ENCODE results near the gene PGR.

Gene PGR

DNA sequence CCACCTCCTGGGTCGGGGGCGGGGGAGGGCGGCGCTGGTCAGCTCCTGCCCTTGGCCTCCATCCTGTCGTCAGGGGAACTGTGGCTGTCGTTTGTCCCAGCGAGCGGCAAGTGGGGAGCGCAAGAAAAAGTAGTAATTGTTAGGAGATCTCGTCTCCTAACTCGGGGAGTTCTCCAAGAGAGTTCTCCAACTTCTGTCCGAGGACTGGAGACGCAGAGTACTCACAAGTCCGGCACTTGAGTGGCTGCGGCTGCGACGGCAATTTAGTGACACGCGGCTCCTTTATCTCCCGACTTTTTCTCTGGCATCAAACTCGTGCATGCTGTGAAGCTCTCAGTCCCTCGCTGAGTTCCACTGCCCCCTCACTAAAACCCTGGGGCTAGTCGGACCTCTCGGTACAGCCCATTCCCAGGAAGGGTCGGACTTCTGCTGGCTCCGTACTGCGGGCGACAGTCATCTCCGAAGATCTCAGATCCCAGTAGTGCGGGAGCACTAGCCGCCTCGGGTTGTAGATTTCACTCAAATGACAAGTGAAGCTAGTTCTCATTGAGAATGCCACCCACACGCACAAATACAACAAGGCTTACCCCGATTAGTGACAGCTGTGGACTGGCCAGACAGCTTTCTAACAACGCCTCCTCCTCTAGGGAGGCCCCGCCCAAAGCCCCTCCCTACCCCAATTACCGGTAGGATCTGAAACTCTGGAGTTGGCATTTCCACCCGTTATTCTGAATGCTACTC, at the start of gene PGR:
Gene PGR, minus strand, starts transcription at position 611 of the 741 bp plus-strand sequence. CDS start 743 bp downstream, outside the sequence.
- Histone ChIP-seq H3K36me3 (ENCODE audit: insufficient read depth, low read length) (no peaks in the 10 kb centered on the region), H2AFZ (ENCODE audit: low read depth, low read length) (peak within 1 kb of the TSS; percentile 92), H3K9me3 (ENCODE audit: low read length) (no peaks in the 10 kb centered on the region), H3K4me3 (ENCODE audit: low read length) (no peak within 1 kb of the TSS), H3K4me1 (ENCODE audit: insufficient read depth, low read length) (peaks cover 6% of the 10 kb centered on the region), H3K27me3 (ENCODE audit: insufficient read depth, low read length) (peaks cover 75% of the 10 kb centered on the region)

DNA sequence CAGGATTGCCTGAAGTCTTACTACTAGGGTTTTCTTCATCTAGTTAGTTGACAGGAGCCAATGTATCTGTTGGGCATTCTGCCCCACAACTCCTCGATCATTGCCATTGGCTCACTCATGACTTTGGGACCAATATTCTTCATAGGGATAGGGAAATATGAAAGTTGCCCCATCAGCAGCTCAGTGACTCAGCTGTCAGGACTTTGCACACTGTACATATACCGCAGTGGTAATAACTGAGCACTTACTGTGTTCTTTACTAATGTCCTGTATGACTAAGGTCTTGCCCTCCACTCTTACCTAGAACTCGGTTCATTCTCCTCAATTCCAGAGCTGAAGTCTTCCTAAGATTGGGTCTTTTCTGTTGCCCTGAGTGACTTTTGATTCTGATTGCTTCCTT, 46.8 kb upstream of the PGR start:
- Histone ChIP-seq H2AFZ (ENCODE audit: low read depth, low read length) (no peak overlapping the region), H3K4me1 (ENCODE audit: insufficient read depth, low read length) (no peaks in the 10 kb centered on the region), H3K9me3 (ENCODE audit: low read length) (no peaks in the 10 kb centered on the region), H3K36me3 (ENCODE audit: insufficient read depth, low read length) (no peaks in the 10 kb centered on the region), H3K4me3 (ENCODE audit: low read length) (no peak overlapping the region), H3K27me3 (ENCODE audit: insufficient read depth, low read length) (no peaks in the 10 kb centered on the region)

DNA sequence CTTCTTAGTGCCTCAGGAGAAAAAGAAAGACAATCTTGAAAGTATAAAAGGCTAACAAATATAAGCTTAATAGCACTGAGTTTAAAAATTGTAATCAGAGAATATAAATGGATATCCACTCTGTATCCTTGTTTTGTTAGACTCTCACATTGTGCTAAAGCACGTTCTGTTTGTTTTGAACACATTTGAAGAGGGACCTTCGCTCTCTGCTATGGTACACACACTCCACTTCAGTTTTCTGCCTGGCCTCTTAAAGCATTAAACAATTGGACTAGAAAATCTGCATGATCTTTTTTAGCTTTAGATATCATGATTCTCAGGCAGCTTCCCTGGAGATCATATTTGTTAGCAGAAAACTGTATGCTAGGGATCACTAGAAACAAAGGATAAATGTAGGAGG, 40.3 kb upstream of the PGR start:
- H3K36me3 ChIP-seq (ENCODE audit: insufficient read depth, low read length) = no peaks in the 10 kb centered on the region
- H3K27me3 ChIP-seq (ENCODE audit: insufficient read depth, low read length) = no peaks in the 10 kb centered on the region
- no peak overlapping the region for H3K4me3 ChIP-seq (ENCODE audit: low read length)
- no peaks in the 10 kb centered on the region for H3K9me3 ChIP-seq (ENCODE audit: low read length)
- no peaks in the 10 kb centered on the region for H3K4me1 ChIP-seq (ENCODE audit: insufficient read depth, low read length)
- no peak overlapping the region for H2AFZ ChIP-seq (ENCODE audit: low read depth, low read length)

DNA sequence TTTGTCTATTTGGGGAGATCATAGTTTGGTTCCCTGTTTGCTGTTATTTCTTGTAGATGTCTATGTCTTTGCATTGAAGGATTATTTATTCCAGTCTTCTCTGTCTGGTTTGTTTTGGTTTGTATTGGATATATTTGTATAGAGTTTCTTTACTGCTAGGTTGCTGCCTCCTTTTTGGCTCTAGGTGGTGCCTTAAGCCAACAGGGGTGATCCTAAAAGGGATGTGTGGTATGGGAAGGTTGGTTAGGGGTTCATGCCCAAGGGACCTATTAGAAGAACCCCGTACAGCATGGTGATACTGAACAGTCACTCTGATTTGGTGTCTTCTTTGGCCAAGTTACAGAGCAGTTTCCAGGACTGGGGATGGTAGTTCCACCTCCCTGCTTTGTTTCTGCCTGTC, 36.4 kb upstream of the PGR start:
- Histone ChIP-seq H2AFZ (ENCODE audit: low read depth, low read length) (no peak overlapping the region), H3K4me1 (ENCODE audit: insufficient read depth, low read length) (no peaks in the 10 kb centered on the region), H3K4me3 (ENCODE audit: low read length) (no peak overlapping the region), H3K36me3 (ENCODE audit: insufficient read depth, low read length) (no peaks in the 10 kb centered on the region), H3K27me3 (ENCODE audit: insufficient read depth, low read length) (no peaks in the 10 kb centered on the region), H3K9me3 (ENCODE audit: low read length) (no peaks in the 10 kb centered on the region)

DNA sequence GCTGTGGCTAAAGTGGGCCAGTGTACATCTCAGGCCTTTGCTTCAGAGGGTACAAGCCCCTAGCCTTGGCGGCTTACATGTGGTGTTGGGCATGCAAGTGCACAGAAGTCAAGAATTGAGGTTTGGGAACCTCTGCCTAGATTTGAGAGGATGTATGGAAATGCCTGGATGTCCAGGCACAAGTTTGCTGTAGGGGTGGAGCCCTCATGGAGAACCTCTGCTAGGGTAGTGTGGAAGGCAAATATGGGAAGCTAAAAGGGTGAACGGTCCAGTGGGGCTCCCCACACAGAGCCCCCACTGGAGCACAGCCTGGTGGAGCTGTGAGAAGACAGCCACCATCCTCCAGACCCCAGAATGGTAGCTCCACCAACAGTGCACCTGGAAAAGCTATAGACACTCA, 28.5 kb upstream of the PGR start:
- no peak overlapping the region for H3K4me3 ChIP-seq (ENCODE audit: low read length)
- no peaks in the 10 kb centered on the region for H3K4me1 ChIP-seq (ENCODE audit: insufficient read depth, low read length)
- no peaks in the 10 kb centered on the region for H3K36me3 ChIP-seq (ENCODE audit: insufficient read depth, low read length)
- no peaks in the 10 kb centered on the region for H3K27me3 ChIP-seq (ENCODE audit: insufficient read depth, low read length)
- H2AFZ ChIP-seq (ENCODE audit: low read depth, low read length) = no peak overlapping the region
- no peaks in the 10 kb centered on the region for H3K9me3 ChIP-seq (ENCODE audit: low read length)

GRCh38 chr11:101138245-101138930, 8.8 kb upstream of the PGR start:
- Histone ChIP-seq H3K36me3 (ENCODE audit: insufficient read depth, low read length) (no peaks in the 10 kb centered on the region), H3K4me1 (ENCODE audit: insufficient read depth, low read length) (no peaks in the 10 kb centered on the region), H3K4me3 (ENCODE audit: low read length) (no peak overlapping the region), H3K9me3 (ENCODE audit: low read length) (no peaks in the 10 kb centered on the region), H2AFZ (ENCODE audit: low read depth, low read length) (no peak overlapping the region), H3K27me3 (ENCODE audit: insufficient read depth, low read length) (no peaks in the 10 kb centered on the region)

DNA sequence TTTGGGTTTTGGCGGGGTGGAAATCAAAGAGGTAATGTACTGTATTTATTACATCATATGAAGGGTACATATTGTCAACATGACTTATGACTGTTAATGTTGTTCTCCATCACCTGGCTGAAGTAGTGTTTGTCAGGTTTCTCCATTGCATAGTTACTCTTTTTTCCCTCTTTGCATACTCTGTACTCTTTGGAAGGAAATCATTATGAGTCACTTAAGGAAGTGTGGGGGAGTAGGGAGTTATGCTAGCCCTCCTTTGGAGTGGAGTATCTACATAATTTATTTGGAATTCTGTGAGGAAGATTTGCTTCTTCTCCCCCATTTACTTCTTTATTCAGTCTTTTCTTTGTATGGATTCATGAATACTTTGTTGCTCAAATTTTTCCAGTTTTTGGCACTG, 3.6 kb upstream of the PGR start:
- Histone ChIP-seq H3K4me1 (ENCODE audit: insufficient read depth, low read length) (no peaks in the 10 kb centered on the region), H3K4me3 (ENCODE audit: low read length) (no peak overlapping the region), H3K36me3 (ENCODE audit: insufficient read depth, low read length) (no peaks in the 10 kb centered on the region), H3K9me3 (ENCODE audit: low read length) (no peaks in the 10 kb centered on the region), H2AFZ (ENCODE audit: low read depth, low read length) (no peak overlapping the region), H3K27me3 (ENCODE audit: insufficient read depth, low read length) (peaks cover 42% of the 10 kb centered on the region)

DNA sequence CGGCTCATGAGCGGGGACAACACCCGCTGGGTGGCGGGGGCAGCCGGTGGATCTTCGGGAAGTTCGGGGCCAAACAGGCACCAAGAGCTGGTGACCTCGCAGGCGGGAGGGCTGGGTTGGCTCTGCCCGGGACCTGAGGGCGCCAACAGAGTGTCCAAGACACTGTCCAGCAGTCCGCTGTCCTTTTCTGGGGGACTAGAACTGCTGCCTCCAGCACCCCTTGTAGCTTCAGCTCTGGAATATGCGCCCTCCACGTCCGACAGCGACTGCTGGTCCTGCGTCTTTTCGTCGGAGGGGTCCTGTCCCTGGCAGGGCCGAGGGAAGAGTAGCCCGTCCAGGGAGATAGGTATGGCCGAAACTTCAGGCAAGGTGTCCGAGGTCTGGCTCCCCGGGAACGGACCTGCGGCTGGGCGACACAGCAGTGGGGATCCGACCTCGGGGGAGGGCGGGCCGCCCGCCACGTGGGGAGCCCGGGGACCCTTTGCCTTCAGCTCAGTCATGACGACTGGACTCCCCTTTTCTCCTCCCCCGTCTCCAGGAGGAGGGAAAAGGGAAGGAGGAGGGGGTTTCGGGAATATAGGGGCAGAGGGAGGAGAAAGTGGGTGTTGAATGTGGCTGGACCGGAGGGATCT, 926 bp downstream of the PGR start:
- Histone ChIP-seq H3K4me1 (ENCODE audit: insufficient read depth, low read length) (peaks cover 6% of the 10 kb centered on the region), H3K36me3 (ENCODE audit: insufficient read depth, low read length) (no peaks in the 10 kb centered on the region), H3K9me3 (ENCODE audit: low read length) (no peaks in the 10 kb centered on the region), H3K4me3 (ENCODE audit: low read length) (no peak overlapping the region), H3K27me3 (ENCODE audit: insufficient read depth, low read length) (peaks cover 75% of the 10 kb centered on the region), H2AFZ (ENCODE audit: low read depth, low read length) (peak overlapping the region; percentile 92)

GRCh38 chr11:101127699-101128570, 1.7 kb downstream of the PGR start:
- Histone ChIP-seq H3K36me3 (ENCODE audit: insufficient read depth, low read length) (no peaks in the 10 kb centered on the region), H2AFZ (ENCODE audit: low read depth, low read length) (peak overlapping the region; percentile 92), H3K4me1 (ENCODE audit: insufficient read depth, low read length) (peaks cover 6% of the 10 kb centered on the region), H3K27me3 (ENCODE audit: insufficient read depth, low read length) (peaks cover 80% of the 10 kb centered on the region), H3K9me3 (ENCODE audit: low read length) (no peaks in the 10 kb centered on the region), H3K4me3 (ENCODE audit: low read length) (no peak overlapping the region)

DNA sequence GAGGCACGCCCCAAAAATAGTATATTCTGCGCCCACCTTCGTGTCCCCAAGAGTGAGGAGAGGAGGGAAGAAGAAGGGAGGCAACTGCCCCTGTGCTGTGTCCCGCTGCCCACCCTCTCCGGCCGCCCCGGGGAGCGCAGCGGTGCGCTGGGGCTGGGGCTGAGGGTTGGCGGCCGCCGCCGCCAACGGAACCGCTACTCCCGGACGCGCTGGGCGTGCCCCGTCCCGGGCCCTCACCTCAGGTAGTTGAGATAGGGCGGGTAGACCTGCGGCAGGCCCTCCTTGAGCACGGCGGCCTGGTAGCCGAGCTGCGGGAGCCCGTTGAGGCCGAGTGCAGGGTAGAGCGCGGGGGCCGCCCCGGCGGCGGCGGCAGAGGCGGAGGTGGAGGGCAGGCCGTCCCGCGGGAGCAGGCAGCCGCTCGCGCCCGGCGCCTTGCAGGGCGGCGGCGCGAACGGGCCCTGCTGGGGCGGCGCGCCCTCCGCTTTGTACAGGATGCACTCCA, 2.4 kb downstream of the PGR start:
- Histone ChIP-seq H3K4me3 (ENCODE audit: low read length) (no peak overlapping the region), H3K9me3 (ENCODE audit: low read length) (no peaks in the 10 kb centered on the region), H2AFZ (ENCODE audit: low read depth, low read length) (peak overlapping the region; percentile 92), H3K4me1 (ENCODE audit: insufficient read depth, low read length) (peaks cover 6% of the 10 kb centered on the region), H3K36me3 (ENCODE audit: insufficient read depth, low read length) (no peaks in the 10 kb centered on the region), H3K27me3 (ENCODE audit: insufficient read depth, low read length) (peaks cover 79% of the 10 kb centered on the region)

- Histone ChIP-seq H3K27me3 (ENCODE audit: insufficient read depth, low read length) (peaks cover 73% of the 10 kb centered on the region), H2AFZ (ENCODE audit: low read depth, low read length) (peak overlapping the region; percentile 92), H3K36me3 (ENCODE audit: insufficient read depth, low read length) (no peaks in the 10 kb centered on the region), H3K9me3 (ENCODE audit: low read length) (no peaks in the 10 kb centered on the region), H3K4me1 (ENCODE audit: insufficient read depth, low read length) (peaks cover 6% of the 10 kb centered on the region), H3K4me3 (ENCODE audit: low read length) (no peak overlapping the region)
Observed at GRCh38 chr11:101126551-101127196, 2.9 kb downstream of the PGR start.

- no peaks in the 10 kb centered on the region for H3K4me1 ChIP-seq (ENCODE audit: insufficient read depth, low read length)
- H3K36me3 ChIP-seq (ENCODE audit: insufficient read depth, low read length) = no peaks in the 10 kb centered on the region
- no peak overlapping the region for H2AFZ ChIP-seq (ENCODE audit: low read depth, low read length)
- H3K9me3 ChIP-seq (ENCODE audit: low read length) = no peaks in the 10 kb centered on the region
- H3K27me3 ChIP-seq (ENCODE audit: insufficient read depth, low read length) = no peaks in the 10 kb centered on the region
- no peak overlapping the region for H3K4me3 ChIP-seq (ENCODE audit: low read length)
Observed at GRCh38 chr11:101115671-101116160, 13.9 kb downstream of the PGR start.

Data from neuron (in vitro differentiated cells).